GM19328 (cell line): ENCODE results near the gene GID8.
"Not testable (repeated sequence)": the region's sequence is repeated elsewhere in the genome, so short reads cannot be mapped to it uniquely, and the experiment has no call there.

ENCODE experiments used
- ATAC-seq: cut with Tn5 transposase; IDR thresholded peaks from one replicate; pipeline ENCODE4 v1.9.1; 2021; ENCODE audit warnings: mild to moderate bottlenecking, moderate library complexity; ENCODE audit not compliant: unreplicated experiment

GID8 gene

GRCh38 chr20:62921119-62921687 is 16.7 kb upstream of the GID8 start:
- ATAC-seq = no peak

GRCh38 chr20:62922451-62922921 is 15.5 kb upstream of the GID8 start:
- no peak for ATAC-seq

GRCh38 chr20:62923059-62923668 is 14.8 kb upstream of the GID8 start:
- not testable (repeated sequence) for ATAC-seq

DNA sequence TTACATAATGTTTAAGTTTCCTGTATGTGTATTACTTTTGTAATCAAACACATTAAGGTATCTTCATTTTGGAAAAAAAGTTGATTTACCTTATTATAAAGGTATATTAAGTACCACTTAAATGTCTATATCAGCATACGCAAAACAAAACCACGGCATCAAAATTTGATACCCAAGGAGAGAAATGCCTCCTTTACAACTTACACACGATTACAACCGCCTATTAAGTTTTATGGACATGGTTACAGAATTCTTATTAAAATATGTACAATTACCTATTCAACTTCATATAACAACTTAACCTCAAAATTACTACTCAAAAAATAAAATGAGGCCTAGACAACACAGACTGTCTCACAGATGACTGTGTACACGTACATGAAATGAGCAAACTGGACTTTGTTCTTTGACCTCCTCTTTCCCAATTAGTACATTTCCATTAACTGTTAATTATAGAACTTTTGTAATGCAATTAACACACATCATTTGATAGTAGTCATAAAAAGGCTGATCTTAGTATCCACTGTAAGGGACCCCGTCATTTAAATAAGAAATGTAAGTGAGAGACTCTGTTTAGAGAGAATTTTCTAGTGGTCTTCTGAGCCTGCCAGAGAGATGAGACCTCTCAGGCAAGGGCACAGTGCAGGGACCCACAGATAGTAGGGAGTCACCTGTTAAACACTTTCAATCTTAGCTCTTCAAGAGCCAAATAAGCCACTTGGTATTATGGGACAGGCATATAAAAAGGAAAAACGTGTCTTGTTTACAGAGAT is 14.1 kb upstream of the GID8 start:
- ATAC-seq = no peak

GRCh38 chr20:62924442-62925075 is 13.4 kb upstream of the GID8 start:
- ATAC-seq = no peak

GRCh38 chr20:62925076-62925419 is 12.9 kb upstream of the GID8 start:
- ATAC-seq = no peak

DNA sequence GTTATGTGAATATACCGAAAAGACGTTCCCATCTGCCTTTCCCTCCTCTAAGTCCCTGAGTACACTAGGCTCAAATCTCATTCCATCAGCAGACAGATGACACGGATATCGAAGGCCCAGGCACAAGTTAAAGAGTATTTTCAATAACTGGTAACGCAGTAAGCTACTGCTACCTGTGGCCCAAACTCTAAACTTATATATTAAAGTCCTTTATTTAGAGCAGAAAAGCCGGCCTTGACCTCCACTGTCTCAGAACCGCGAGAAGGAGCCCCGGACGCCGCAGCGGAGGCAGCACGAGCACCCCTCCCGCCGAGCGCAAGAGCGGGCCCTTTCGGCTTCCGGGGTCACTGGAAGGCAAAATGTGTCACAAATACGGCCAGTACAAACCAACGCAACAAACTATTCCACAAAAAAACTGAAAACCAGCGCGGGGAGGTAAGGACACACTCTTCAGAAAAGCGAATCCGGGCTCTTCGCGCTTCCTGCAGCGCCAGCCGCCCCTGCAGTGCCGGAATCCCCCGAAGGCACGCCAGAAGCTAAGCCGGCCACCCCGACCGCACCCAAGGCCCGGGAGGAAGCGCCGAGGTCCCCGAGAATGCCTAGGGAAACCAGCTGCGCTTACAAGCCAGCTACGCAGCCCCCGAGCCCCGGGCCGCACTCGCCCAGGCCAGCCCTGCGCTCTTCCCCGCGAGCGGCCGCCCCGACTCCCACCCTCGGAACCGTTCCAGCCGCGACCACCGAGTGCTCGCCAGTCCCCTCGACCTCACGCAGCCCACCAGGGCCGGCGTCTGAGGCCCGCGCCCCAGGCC is 12.3 kb upstream of the GID8 start:
- no peak for ATAC-seq

GRCh38 chr20:62926229-62927127 is 11.5 kb upstream of the GID8 start, which contains the start of gene DIDO1:
TSS of gene DIDO1 (minus strand) at chr20:62926505.
- peak; percentile 70 for ATAC-seq

- ATAC-seq = no peak
These were observed 10.7 kb upstream of the GID8 start for GRCh38 chr20:62927128-62927705.

DNA sequence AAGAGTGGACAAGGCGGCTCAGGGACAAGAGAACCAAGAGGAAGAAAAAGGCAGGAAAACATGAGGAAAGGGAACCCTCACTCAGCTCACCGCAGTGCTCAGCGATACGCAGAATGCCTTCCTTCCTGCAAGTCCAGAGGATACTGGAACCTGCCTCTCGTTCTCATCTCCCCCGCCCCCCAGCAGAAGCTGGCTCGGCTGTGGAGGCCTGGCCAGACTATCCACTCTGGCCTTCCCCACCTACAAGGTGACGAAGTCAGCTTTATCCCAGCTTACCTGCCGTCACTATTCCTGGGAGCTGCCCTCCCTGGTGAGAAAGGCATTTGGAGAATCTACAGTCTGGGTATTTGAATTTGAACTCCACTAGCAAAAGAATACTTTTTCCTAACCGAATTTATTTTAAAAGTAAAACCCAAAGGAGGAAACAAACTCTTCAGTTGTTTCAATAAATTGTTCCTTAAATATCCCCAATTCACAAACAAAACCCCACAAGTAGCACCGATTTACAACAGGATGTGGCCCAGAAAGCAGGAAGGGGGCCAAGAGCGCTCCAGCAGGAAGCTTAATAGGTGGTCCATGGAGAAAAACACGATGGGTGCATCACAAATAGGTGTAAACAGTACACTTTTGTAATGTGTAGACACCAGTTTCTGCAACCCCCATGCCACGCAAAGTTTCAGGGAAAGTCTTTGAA is 9.6 kb upstream of the GID8 start:
- no peak for ATAC-seq

DNA sequence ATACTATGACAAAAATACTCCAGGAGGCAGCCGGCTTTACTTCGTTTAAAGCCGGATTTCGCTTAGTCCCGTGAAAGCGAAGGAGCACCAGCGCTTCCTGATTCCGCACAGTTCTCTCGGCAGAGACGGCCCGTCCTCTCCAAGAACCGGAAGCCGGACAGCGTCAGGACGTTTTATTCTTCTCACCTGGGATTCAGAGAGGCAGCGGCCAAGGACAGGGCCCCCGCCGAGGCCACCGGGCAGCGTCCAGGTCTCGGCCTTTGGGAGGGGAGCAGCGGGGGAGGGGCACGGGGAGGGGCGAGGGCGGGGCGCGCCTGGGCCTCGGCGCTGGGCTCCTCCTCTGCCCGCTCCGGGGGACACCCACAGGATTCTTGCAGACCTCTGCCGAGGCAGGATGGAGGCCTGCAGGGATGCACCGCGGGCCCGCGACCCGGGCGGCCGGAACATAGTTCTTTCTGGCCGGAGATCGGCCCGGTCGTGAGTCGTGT is 8.9 kb upstream of the GID8 start:
- no peak for ATAC-seq

- no peak for ATAC-seq
These were observed 6.5 kb upstream of the GID8 start for GRCh38 chr20:62931464-62931863.

- ATAC-seq = no peak
These were observed 4.0 kb upstream of the GID8 start for GRCh38 chr20:62933966-62934365.

- no peak for ATAC-seq
These were observed 2.6 kb upstream of the GID8 start for GRCh38 chr20:62935204-62935967.

DNA sequence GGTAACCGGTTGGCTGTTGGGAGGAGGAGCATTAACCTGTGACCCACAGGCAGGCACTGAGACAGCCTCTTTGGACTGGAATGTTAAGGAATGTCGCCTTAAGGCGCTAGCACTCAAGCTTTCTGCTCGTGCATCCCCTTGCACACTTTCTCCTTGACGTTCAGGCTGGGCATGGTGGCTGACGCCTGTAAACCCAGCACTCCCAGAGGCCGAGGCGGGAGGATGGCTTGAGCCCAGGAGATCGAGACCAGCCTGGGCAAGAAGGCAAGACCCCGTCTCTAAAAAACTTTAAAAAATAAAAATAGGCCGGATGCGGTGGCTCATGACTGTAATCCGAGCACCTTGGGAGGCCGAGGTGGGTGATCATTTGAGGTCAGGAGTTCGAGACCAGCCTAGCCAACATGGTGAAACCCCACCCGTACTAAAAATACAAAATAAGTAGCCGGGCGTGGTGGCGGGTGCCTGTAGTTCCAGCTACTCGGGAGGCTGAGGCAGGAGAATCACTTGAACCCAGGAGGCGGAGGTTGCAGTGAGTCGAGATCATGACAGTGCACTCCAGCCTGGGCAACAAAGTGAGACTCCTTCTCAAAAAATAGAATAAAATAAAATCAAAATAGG is 1.9 kb upstream of the GID8 start:
- no peak for ATAC-seq

GRCh38 chr20:62937268-62938104 is 461 bp upstream of the GID8 start:
- ATAC-seq = peak; percentile 89

GRCh38 chr20:62940875-62941274 is 2.9 kb downstream of the GID8 start:
- ATAC-seq = no peak
